HCT116 (cell line): Measurements from ENCODE around the gene ANO2. TPM values are rescaled to one million over a fixed set of nuclear protein-coding genes. Genes with fewer than 3 reads are reported as not detected.

Source experiments
- ATAC-seq: fragments of 200-7000 bp; cut with Tn5 transposase; 2 replicates; pipeline ENCODE4 v1.9.1; 2020; ENCODE audit warnings: mild to moderate bottlenecking, moderate library complexity
- BruUV-seq: library from RNA; stranded (reverse); fragments of 400-500 nt; replicated peaks from 2 replicates; lab custom pipeline; 2021; lab: Mats Ljungman, UMichigan
- CTCF ChIA-PET: fragments of 300-600 bp; sonication (Branson Sonifier 250); formaldehyde crosslinking; loops from one replicate; lab custom pipeline; 2021; ENCODE audit warnings: antibody characterized with exemption; lab: Charles Lee
- POLR2A ChIA-PET: fragments of 300-600, 350-600 bp; sonication (Branson Sonifier 250); formaldehyde crosslinking; loops from one replicate; lab custom pipeline; 2021; ENCODE audit warnings: antibody characterized with exemption; lab: Charles Lee
- RAD21 ChIA-PET, 2 experiments: fragments of 300-600 bp; sonication (Branson Sonifier 250); formaldehyde crosslinking; loops; one replicate each; lab custom pipeline; 2023; ENCODE audit warnings: low total read pairs in 2 of 2; ENCODE audit not compliant: uncharacterized antibody in 2 of 2, unreplicated experiment in 2 of 2, low non-redundant PET in 1 of 2; lab: Charles Lee
- DNase-seq: peaks from one replicate; pipeline ENCODE4 v3.0.0-alpha.2; 2010; ENCODE audit warnings: low read depth, low spot score
- H2AFZ ChIP-seq: fragments of 200-600 bp; shearing (Covaris generic), sonication (generic); 2 replicates; pipeline ENCODE4 v1.6.1; 2017; ENCODE audit warnings: low read depth, mixed run types, mixed read lengths, antibody characterized with exemption, low read length; ENCODE audit not compliant: poor library complexity, severe bottlenecking
- H3K27ac ChIP-seq: 2 replicates; pipeline ENCODE4 v1.5.1; 2012; ENCODE audit warnings: low read depth, low read length
- H3K27me3 ChIP-seq: fragments of 200-600 bp; sonication (generic); 2 replicates; pipeline ENCODE4 v1.6.1; 2016; ENCODE audit warnings: mixed run types, low read length, mixed read lengths; ENCODE audit not compliant: insufficient read depth
- H3K36me3 ChIP-seq, 2 experiments: fragments of 200-500 bp in 1 of 2; fragments of 200-600 bp in 1 of 2; sonication (Bioruptor generic) in 1 of 2; sonication (generic) in 1 of 2; 2 replicates each; pipeline versions ENCODE4 v1.5.1 to v1.6.1; 2014 to 2016; ENCODE audit warnings: low read length in 2 of 2, inconsistent platforms in 1 of 2, mixed read lengths in 1 of 2, mixed run types in 1 of 2; ENCODE audit not compliant: insufficient read depth in 2 of 2, control insufficient read depth in 1 of 2
- H3K4me1 ChIP-seq, 2 experiments: fragments of 200-600 bp in 1 of 2; sonication (generic) in 1 of 2; 2 replicates each; pipeline versions ENCODE4 v1.5.1 to v1.6.1; 2012 to 2017; ENCODE audit warnings: low read length in 2 of 2, inconsistent platforms in 1 of 2, mild to moderate bottlenecking in 1 of 2, mixed read lengths in 1 of 2, mixed run types in 1 of 2, moderate library complexity in 1 of 2; ENCODE audit not compliant: insufficient read depth in 2 of 2, control insufficient read depth in 1 of 2
- H3K4me2 ChIP-seq: fragments of 200-600 bp; sonication (generic); 2 replicates; pipeline ENCODE4 v1.6.1; 2017; ENCODE audit warnings: mixed run types, low read length, mixed read lengths
- H3K4me3 ChIP-seq, 2 experiments: fragments of 200-600 bp in 1 of 2; sonication (generic) in 1 of 2; replicated peaks in 1 of 2; 2 replicates each; pipeline ENCODE4 v1.5.1; 2011 to 2016; ENCODE audit warnings: low read length in 2 of 2, control low read depth in 1 of 2, low read depth in 1 of 2, mild to moderate bottlenecking in 1 of 2, mixed read lengths in 1 of 2, mixed run types in 1 of 2
- H3K79me2 ChIP-seq: fragments of 200-600 bp; sonication (generic); 2 replicates; pipeline ENCODE4 v1.6.1; 2017; ENCODE audit warnings: mild to moderate bottlenecking, mixed run types, low read length, moderate library complexity, mixed read lengths; ENCODE audit not compliant: insufficient read depth
- H3K9ac ChIP-seq: fragments of 200-600 bp; sonication (generic); 2 replicates; pipeline ENCODE4 v1.6.1; 2016; ENCODE audit warnings: low read length, mixed read lengths
- H3K9me2 ChIP-seq: fragments of 200-600 bp; sonication (generic), shearing (Covaris generic); 2 replicates; pipeline ENCODE4 v1.6.1; 2017; ENCODE audit warnings: mixed run types, mild to moderate bottlenecking, moderate library complexity; ENCODE audit not compliant: insufficient read depth
- H3K9me3 ChIP-seq, 2 experiments: fragments of 200-500 bp in 1 of 2; fragments of 200-600 bp in 1 of 2; sonication (Bioruptor generic) in 1 of 2; sonication (generic) in 1 of 2; 2 replicates each; pipeline ENCODE4 v1.6.1; 2014 to 2017; ENCODE audit warnings: low read length in 2 of 2, mixed read lengths in 2 of 2, inconsistent platforms in 1 of 2, low read depth in 1 of 2, mild to moderate bottlenecking in 1 of 2, mixed run types in 1 of 2, moderate library complexity in 1 of 2; ENCODE audit not compliant: control insufficient read depth in 1 of 2, insufficient read depth in 1 of 2
- H4K20me1 ChIP-seq: fragments of 200-600 bp; sonication (generic), shearing (Covaris generic); 2 replicates; pipeline ENCODE4 v1.6.1; 2017; ENCODE audit warnings: mixed run types, mild to moderate bottlenecking, moderate library complexity; ENCODE audit not compliant: insufficient read depth
- ATF3 ChIP-seq: IDR thresholded peaks from 2 replicates; pipeline ENCODE4 v1.6.1; 2012
- CBX3 ChIP-seq: IDR thresholded peaks from 2 replicates; pipeline ENCODE4 v1.6.1; 2012; ENCODE audit warnings: low read depth
- CEBPB ChIP-seq: IDR thresholded peaks from 2 replicates; pipeline ENCODE4 v1.6.1; 2012; ENCODE audit warnings: low read depth
- CTCF ChIP-seq, 3 experiments: fragments of 200-600 bp in 1 of 3; sonication (generic) in 1 of 3; IDR thresholded peaks in 2 of 3; conservative IDR thresholded peaks in 1 of 3; 2 replicates each; pipeline ENCODE4 v1.5.1; 2012 to 2017; ENCODE audit warnings: low read depth in 2 of 3, low read length in 2 of 3, antibody characterized with exemption in 1 of 3, borderline replicate concordance in 1 of 3, control low read depth in 1 of 3, mild to moderate bottlenecking in 1 of 3, mixed read lengths in 1 of 3, mixed run types in 1 of 3, moderate library complexity in 1 of 3; ENCODE audit not compliant: insufficient read depth in 1 of 3
- EGR1 ChIP-seq: IDR thresholded peaks from 2 replicates; pipeline ENCODE4 v1.6.1; 2012; ENCODE audit warnings: low read depth
- FOSL1 ChIP-seq: IDR thresholded peaks from 2 replicates; pipeline ENCODE4 v1.6.1; 2012; ENCODE audit warnings: low read depth
- JUND ChIP-seq: IDR thresholded peaks from 2 replicates; pipeline ENCODE4 v1.6.1; 2012
- MAX ChIP-seq: IDR thresholded peaks from 2 replicates; pipeline ENCODE4 v1.6.1; 2012
- POLR2A ChIP-seq: IDR thresholded peaks from 2 replicates; pipeline ENCODE4 v1.7.0; 2011; ENCODE audit warnings: borderline replicate concordance; ENCODE audit not compliant: insufficient read depth, insufficient read length; ENCODE audit errors: extremely low read depth
- POLR2AphosphoS5 ChIP-seq: IDR thresholded peaks from 2 replicates; pipeline ENCODE4 v1.6.1; 2011; ENCODE audit warnings: mild to moderate bottlenecking, low read depth, low read length, moderate library complexity
- RAD21 ChIP-seq: IDR thresholded peaks from 2 replicates; pipeline ENCODE4 v1.6.1; 2012; ENCODE audit warnings: low read depth, mild to moderate bottlenecking
- SIN3A ChIP-seq: IDR thresholded peaks from 2 replicates; pipeline ENCODE4 v1.6.1; 2012; ENCODE audit warnings: low read depth
- SP1 ChIP-seq: IDR thresholded peaks from 2 replicates; pipeline ENCODE4 v1.6.1; 2012; ENCODE audit warnings: low read depth
- SRF ChIP-seq: IDR thresholded peaks from 2 replicates; pipeline ENCODE4 v1.6.1; 2012; ENCODE audit warnings: low read depth
- TCF7L2 ChIP-seq: IDR thresholded peaks from 2 replicates; pipeline ENCODE4 v1.7.0; 2011; ENCODE audit warnings: borderline replicate concordance, inconsistent platforms; ENCODE audit not compliant: insufficient read depth, insufficient read length; ENCODE audit errors: extremely low read depth
- YY1 ChIP-seq: IDR thresholded peaks from 2 replicates; pipeline ENCODE4 v1.6.1; 2011; ENCODE audit warnings: low read length, low read depth, moderate library complexity, mild to moderate bottlenecking; ENCODE audit not compliant: insufficient replicate concordance; ENCODE audit errors: extremely low read depth
- ZBTB33 ChIP-seq: IDR thresholded peaks from 2 replicates; pipeline ENCODE4 v1.6.1; 2011; ENCODE audit warnings: mild to moderate bottlenecking, low read length, moderate library complexity; ENCODE audit not compliant: insufficient replicate concordance; ENCODE audit errors: extremely low read depth
- ZFX ChIP-seq: fragments of 450-650 bp; IDR thresholded peaks from 2 replicates; pipeline ENCODE4 v1.6.1; 2017
- intact Hi-C: fragments of 100-400 bp; cut with micrococcal nuclease; formaldehyde crosslinking; loops from 2 replicates; pipeline ENCODE4 v1.10.0; 2022
- total RNA-seq: library from RNA; stranded (reverse); gene quantifications from one replicate; pipeline ENCODE4 v1.2.1, GENCODE V29; 2021; ENCODE audit not compliant: unreplicated experiment

ANO2 gene
- total RNA-seq, 1 experiment from 2014 or later, result not detected

GRCh38 chr12:5520037-5520436 lies 425.0 kb downstream of the ANO2 start:
- Histone ChIP-seq H3K9me2 (no peaks in the 10 kb centered on the region), H3K4me3 (no peak overlapping the region), H3K4me1 (no peaks in the 10 kb centered on the region), H3K9me3 (no peaks in the 10 kb centered on the region), H3K27ac (no peak overlapping the region), H2AFZ (no peak overlapping the region), H4K20me1 (no peaks in the 10 kb centered on the region), H3K79me2 (no peaks in the 10 kb centered on the region), H3K36me3 (no peaks in the 10 kb centered on the region), H3K27me3 (0 out of 2 replicates have a peak, but pooled peaks cover 10% of the 10 kb centered on the region)
- intact Hi-C loops, result no loop called here
- DNase-seq, result no peak
- BruUV-seq, result no TSS peak
- CTCF ChIA-PET, result no interaction called here
- TF ChIP-seq FOSL1, result no peak
- no peak for TF ChIP-seq SRF
- TF ChIP-seq TCF7L2, result no peak
- TF ChIP-seq ATF3, result no peak
- no peak for TF ChIP-seq EGR1
- no peak for TF ChIP-seq CTCF (IDR thresholded peaks at IDR 0.05 in 2 of 3, conservative IDR thresholded peaks at IDR 0.05 in 1 of 3; ENCODE audit: borderline replicate concordance in 1 of 3, insufficient read depth in 1 of 3, low read depth in 2 of 3, low read length in 2 of 3)
- TF ChIP-seq RAD21, result no peak
- TF ChIP-seq ZBTB33, result no peak
- no peak for TF ChIP-seq POLR2AphosphoS5
- TF ChIP-seq CEBPB, result no peak
- TF ChIP-seq SP1, result no peak
- no peak for TF ChIP-seq MAX
- TF ChIP-seq YY1, result no peak
- TF ChIP-seq SIN3A, result no peak
- no peak for TF ChIP-seq POLR2A
- no peak for TF ChIP-seq ZFX
- TF ChIP-seq CBX3, result no peak
- TF ChIP-seq JUND, result no peak
- TF ChIP-seq, all 23 proteins: peak for 0
- H3K4me2 ChIP-seq, result no peak overlapping the region
- RAD21 ChIA-PET, result no interaction called here
- ATAC-seq, result no peak
- no peak overlapping the region for H3K9ac ChIP-seq
- POLR2A ChIA-PET, result no interaction called here
